HK-2 (cell line): ENCODE measurements around the gene AVPI1.
"Not testable (repeated sequence)": the region's sequence is repeated elsewhere in the genome, so short reads cannot be mapped to it uniquely, and the experiment has no call there.

Experiments used
- DNase-seq: peaks from one replicate; pipeline ENCODE4 v3.0.0-alpha.2; 2018; ENCODE audit not compliant: unreplicated experiment

Gene AVPI1

GRCh38 chr10:97640174-97640867 is 46.7 kb downstream of the AVPI1 start, which contains the start of gene PI4K2A:
Gene PI4K2A (plus strand): TSS chr10:97640671. CDS start chr10:97640743, 72 bp downstream.
- DNase-seq = peak; percentile 100

DNA sequence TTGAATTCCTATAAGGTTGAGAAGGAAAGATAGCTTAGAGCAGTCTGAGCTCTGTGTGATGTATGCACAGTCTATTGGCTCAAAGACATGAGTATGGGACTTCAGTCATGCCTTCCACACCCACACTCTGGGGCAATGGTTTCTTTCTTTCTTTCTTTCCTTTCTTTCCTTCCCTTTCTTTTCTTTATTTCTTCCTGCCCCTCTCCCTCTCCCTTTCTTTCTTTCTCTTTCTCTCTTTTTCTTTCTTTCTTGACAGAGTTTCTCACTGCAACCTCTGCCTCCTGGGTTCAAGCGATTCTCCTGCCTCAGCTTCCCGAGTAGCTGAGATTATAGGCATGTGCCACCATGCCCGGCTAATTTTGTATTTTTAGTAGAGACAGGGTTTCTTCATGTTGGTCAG is 48.0 kb downstream of the AVPI1 start:
- not testable (repeated sequence) for DNase-seq

DNA sequence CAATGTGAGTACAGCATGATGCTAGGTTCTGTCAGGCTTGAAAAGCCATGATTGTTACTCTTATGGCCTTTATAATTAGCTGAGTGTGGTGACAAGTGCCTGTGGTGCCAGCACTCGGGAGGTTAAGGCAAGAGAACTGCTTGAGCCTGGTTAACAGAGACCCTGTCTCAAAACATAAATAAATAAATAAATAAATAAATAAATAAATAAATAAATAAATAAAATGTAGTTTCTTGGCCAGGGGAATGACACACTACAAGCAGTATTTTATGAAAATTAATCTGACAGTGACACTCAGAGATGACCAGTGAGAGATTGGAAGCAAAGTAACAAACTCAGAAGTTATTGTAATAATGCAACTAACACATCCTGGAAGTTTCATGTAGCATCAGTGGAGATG is 51.5 kb downstream of the AVPI1 start:
- no peak for DNase-seq

DNA sequence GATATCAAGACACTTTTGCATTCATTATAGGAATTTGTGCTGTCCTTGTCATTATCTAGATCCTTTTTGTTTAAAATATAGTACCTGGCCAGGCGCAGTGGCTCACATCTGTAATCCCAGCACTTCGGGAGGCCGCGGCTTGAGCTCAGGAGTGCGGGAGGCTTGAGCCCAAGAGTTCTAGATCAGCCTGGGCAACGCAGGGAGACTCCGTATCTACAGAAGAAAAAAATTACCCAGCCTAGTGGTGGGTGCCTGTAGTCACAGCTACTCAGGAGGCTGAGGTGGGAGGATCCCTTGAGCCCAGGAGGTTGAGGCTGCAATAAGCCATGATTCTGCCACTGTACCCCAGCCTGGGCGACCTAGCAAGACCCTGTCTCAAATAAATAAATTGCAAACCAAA is 53.1 kb downstream of the AVPI1 start:
- peak; percentile 36 for DNase-seq

DNA sequence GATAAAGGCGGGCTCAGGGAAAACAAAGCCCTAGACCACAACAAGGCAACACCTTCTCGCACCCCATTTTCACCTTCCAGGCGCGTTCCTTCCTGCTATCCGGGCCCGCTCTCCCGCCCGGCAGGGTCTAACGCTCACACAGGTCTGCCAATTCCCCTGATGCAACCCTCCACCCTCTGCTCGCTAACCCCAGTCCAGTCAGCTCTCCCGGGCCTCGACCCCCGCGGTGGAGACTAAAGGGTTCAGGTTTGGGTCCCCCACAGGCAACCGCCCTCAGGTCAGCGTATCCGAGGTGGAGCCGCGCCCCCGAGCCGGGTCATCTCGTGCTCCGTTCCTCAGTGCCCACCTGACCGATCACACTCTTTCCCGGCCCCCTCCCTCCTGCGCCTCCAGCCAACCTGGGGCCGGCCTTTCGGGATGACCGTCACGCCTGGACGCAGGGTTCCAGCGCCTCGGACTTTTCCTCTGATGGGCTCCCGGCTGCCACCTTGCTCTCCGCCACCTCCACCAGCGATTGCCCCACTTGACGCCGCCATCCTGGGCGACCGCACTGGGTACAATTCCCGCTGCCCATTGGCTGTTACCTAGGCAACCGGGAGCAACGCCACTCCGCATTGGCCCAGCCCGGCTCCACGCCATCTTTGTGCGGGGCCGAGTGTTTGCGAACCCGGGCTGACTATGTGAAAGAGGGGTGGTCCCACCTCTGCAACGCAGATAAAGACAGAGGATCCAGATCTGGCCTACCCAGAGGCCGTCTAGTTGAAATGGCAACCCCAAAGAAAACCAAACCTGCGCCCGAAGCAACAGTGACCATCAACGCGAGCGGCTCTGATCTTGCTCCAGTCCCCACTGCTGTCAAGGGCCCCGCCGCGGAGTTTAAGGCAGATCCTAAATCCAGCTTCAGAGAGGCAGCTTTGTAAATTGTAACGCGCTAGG is 53.8 kb downstream of the AVPI1 start, which contains the start of gene MORN4:
MORN4 (minus strand) TSS at position 552 of the 936 bp plus-strand sequence. CDS start 13,847 bp downstream, outside the sequence.
- peak; percentile 95 for DNase-seq

- DNase-seq = no peak
These were observed 55.9 kb downstream of the AVPI1 start for GRCh38 chr10:97631098-97631497.

- DNase-seq = peak; percentile 62
These were observed 57.8 kb downstream of the AVPI1 start for GRCh38 chr10:97629289-97629688.

GRCh38 chr10:97628228-97628627 is 58.8 kb downstream of the AVPI1 start:
- DNase-seq = no peak

DNA sequence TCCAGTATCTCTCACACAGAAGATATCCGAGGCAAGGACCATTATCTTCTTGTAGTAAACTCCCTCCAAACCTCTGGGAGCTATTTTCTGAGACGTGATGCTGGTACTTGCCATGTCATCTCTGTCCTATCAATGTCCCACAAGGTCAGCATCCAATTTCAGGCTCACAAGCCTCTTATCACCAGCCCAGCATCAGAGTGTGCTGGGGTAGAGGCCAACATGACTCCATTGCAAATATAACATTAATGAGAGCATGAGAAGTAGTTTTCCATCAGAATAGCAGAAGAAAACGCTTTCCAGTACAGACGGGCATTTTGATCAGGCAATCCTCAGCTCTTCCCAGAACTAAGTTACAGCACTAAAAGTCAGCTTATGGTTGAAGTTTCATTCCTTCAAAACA is 59.3 kb downstream of the AVPI1 start:
- no peak for DNase-seq
